Cardiac fibroblast (primary cell): ENCODE data around the gene RAB38.

Experiments used
- DNase-seq, 2 donors: peaks; one replicate each; pipeline versions ENCODE4 v3.0.0 to v3.0.0-alpha.2; 2010; ENCODE audit warnings: low read depth in 2 of 2
- H3K4me3 ChIP-seq, 2 donors: replicated peaks in 1 of 2; 1 replicate in 1 of 2; 2 replicates in 1 of 2; pipeline ENCODE4 v1.5.1; 2011; ENCODE audit warnings: low read depth in 2 of 2, low read length in 2 of 2, mild to moderate bottlenecking in 2 of 2, moderate library complexity in 1 of 2
- CTCF ChIP-seq: IDR thresholded peaks from one replicate; pipeline ENCODE4 v1.5.1; 2011; ENCODE audit warnings: low read depth, mild to moderate bottlenecking, low read length, inconsistent platforms

RAB38 gene

GRCh38 chr11:88087337-88087736, 87.9 kb downstream of the RAB38 start:
- no peak for TF ChIP-seq CTCF
- DNase-seq = no peak
- no peak overlapping the region for H3K4me3 ChIP-seq

GRCh38 chr11:88086297-88086696, 88.9 kb downstream of the RAB38 start:
- TF ChIP-seq CTCF = no peak
- no peak overlapping the region for H3K4me3 ChIP-seq
- DNase-seq = no peak

- TF ChIP-seq CTCF = no peak
- H3K4me3 ChIP-seq = no peak overlapping the region
- no peak for DNase-seq
Observed at GRCh38 chr11:88070437-88070836, 104.8 kb downstream of the RAB38 start.

- no peak for TF ChIP-seq CTCF
- DNase-seq = no peak
- H3K4me3 ChIP-seq = no peak overlapping the region
Observed at GRCh38 chr11:88068848-88069554, 106.2 kb downstream of the RAB38 start.

- no peak overlapping the region for H3K4me3 ChIP-seq
- no peak for TF ChIP-seq CTCF
- no peak for DNase-seq
Observed at GRCh38 chr11:88066090-88066489, 109.2 kb downstream of the RAB38 start.

GRCh38 chr11:88064097-88064705, 111.0 kb downstream of the RAB38 start:
- no peak overlapping the region for H3K4me3 ChIP-seq
- DNase-seq = no peak
- no peak for TF ChIP-seq CTCF
